GM19397 (cell line): ENCODE measurements around the gene CIROP.
A peak's percentile ranks its signal among the peaks of the same experiment; 100 is the strongest.

Experiments
- ATAC-seq: cut with Tn5 transposase; IDR thresholded peaks from one replicate; pipeline ENCODE4 v1.9.1; 2021; ENCODE audit warnings: mild to moderate bottlenecking, moderate library complexity; ENCODE audit not compliant: unreplicated experiment

Gene CIROP

DNA sequence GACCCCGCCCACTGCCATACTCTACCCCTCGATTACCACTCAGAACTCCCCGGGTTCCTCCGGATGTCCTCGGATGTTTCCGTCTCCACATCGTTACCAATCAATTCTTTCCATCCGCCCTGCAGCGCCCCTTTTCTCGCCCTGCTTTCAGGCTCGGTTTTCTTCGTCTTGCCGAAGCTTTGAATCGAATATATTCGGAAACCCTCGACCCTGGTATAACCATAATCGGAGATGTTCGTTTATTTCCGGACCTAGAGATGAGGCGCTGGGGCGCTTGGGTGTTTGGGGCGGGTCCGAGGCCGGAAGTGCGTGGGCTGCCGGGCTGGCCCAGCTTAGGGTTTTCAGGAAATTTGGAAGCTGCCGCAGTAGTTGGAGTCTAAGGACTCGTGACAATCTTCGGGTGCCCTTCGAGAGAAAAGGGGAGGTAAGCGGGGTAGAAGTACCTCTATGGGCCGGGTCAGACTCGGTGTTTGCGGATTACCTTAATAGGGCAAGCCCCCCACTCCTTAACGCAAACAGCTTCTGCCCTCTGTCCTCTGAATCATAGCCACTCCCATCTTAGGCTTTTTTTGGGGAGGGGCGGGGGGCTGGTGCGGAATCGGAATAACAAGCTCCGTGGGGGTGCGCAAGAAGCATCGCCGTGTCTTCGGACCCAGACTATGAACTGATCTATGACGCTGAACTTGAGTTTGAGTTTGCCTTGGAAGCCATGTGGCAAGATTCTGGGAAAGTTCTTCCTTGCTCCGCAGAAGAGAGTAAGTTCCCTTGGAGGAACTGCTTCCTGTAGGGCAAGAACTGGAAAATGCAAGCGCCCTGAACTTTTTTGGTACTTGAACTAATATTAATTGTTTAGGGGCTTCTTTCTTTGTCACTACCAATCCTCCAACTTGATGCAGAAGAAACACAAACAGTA is 9.3 kb downstream of the CIROP start, which contains the start of gene C14orf119:
Gene C14orf119, plus strand, starts transcription at position 310 of the 913 bp plus-strand sequence. CDS start 2,154 bp downstream, outside the sequence.
- peak; percentile 88 for ATAC-seq

GRCh38 chr14:23094666-23095195 is 10.1 kb downstream of the CIROP start, which contains the start of gene ACIN1:
Gene ACIN1, minus strand, starts transcription at chr14:23095136. Its CDS starts 24 bp downstream, at chr14:23095112.
- peak; percentile 37 for ATAC-seq

DNA sequence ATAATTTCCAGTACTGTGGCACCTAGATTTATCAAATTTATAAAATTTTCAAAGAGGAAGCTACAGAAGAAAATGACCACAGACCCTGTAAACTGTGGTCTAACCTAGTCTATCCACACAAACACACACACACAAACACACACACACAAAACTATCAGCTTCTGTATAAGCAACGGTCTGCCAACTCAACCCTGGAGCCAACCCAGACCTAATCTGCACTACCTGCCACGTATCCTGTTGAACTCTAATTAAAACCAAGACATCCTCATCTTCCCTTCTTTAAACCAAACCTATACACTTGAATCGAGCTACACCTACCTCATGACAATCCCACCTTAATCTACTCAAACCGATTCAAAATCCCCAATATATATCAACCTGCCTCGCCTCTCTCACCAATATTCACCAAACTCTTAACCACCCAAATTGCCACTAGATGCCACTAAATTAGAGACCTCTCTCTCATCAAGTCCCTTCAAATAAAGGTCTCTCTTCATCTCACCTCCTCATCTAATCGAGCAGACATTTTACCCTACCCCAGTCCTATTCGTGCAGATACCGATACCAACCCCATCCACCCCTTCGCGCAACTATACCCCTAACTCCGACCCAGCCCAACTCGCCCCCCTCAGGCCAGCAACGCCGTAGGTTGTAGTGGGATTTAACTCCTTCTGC is 10.7 kb downstream of the CIROP start:
- no peak for ATAC-seq

- no peak for ATAC-seq
Observed at GRCh38 chr14:23093526-23093925, 11.3 kb downstream of the CIROP start.

- ATAC-seq: no peak
Observed at GRCh38 chr14:23093104-23093503, 11.7 kb downstream of the CIROP start.

DNA sequence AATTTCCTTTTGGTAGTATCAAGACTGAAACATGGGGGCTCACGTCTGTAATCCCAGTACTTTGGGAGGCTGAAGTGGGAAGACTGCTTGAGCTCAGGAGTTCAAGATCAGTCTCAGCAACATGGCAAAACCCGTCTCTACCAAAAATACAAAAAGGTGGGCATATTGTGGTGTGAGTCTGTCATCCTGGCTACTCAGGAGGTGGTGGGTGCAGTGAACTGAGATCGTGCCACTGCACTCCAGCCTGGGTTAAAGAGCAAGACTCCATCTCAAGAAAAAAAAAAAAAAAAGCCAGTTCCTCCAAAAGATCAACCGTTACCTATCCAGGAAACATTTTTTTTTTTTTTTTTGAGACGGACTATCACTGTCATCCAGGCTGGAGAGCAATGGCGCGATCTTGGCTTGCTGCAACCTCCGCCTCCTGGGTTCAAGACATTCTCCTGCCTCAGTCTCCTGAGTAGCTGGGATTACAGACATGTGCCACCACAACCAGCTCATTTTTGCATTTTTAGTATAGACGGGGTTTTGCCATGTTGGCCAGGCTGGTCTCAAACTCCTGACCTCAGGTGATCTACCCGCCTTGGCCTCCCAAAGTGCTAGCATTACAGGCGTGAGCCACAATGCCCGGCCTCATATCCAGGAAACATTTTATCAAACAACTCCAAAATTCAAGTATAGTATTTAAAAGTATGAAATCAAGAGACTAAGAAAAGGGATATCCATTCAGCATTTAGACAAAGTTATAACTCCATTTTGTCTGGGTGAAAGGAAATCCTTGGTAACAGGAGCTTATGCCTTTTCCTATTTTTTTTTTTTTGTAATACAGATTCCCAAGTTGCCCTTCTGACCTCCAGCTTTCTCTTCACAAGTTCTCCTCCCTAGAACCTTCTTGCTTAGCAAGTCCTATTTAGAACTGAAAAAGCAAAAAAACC is 13.2 kb downstream of the CIROP start:
- no peak for ATAC-seq

GRCh38 chr14:23090254-23090636 is 14.5 kb downstream of the CIROP start:
- no peak for ATAC-seq

GRCh38 chr14:23089498-23090253 is 15.1 kb downstream of the CIROP start:
- no peak for ATAC-seq

DNA sequence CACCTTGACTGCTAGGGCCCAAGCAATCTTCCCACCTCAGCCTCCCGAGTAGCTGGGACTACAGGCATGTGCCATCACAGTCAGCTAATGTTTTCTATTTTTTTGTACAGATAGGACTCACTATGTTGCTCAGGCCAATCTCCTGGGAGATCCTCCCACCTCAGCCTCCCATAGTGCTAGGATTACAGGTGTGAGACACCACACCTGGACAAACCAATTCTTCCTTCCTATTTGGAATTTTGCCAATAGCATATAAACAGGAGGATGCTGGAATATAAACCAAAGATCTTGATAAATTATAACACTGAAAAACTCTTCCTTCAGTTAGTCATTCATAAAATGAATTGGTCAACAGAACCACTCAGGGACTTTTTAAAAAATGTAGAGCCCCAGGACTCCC is 18.2 kb downstream of the CIROP start:
- ATAC-seq: no peak

DNA sequence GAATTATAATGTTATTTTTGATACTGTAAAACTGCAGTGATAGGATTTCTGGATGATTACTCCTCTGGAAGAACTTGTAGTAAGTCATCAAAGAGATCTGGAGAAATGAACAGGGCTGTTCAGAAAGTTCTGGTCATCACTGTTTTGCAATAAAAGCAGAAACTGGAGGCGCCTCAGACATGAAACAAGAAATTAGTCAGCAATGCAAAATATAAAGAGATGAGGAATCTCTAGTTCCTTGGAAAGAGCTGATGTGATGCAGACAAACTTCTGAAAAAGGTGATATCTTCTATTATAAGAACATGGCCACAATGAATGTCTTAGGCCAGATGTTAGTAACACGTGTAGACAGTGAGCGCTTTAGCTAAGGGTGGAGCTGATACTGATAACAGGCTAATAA is 19.3 kb downstream of the CIROP start:
- ATAC-seq: no peak

DNA sequence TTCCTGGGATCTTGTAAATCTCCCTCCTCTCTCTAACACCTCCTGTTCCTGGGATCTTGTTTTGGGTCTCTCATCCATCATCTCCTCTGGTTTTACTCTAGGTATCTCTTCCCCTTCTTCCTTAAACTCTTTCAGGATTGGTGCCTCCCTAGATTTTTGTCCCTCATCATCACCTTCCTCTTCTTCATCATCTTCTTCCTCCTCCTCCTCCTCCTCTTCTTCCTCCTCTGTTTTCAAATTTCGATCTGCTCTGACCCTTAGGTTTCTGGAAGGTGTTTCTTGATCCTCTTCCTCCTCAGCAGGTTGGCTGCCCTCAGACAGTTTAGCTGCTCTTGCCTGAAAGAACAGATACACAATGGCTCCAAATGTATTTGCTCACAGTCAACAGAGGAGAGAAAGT is 24.3 kb downstream of the CIROP start:
- no peak for ATAC-seq

DNA sequence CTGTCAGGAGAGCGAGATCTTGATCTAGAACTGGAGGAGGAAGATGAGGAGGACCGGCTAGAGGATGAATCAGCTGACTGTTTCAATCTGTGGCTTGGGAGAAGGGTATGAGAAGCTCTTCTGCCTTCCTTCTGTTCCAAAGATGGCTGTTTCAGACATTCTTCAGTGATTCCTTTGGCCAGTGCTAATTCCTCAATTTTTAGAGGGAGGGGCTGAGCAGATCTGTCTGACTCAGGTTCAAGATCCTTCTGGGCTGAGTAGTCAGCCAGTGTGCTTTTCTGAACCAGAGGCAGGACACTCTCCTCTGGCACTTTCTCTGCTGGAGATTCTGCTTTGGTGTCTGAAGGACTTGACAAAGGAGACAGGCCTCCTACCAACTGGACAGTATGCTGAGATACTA is 25.1 kb downstream of the CIROP start:
- ATAC-seq: no peak

DNA sequence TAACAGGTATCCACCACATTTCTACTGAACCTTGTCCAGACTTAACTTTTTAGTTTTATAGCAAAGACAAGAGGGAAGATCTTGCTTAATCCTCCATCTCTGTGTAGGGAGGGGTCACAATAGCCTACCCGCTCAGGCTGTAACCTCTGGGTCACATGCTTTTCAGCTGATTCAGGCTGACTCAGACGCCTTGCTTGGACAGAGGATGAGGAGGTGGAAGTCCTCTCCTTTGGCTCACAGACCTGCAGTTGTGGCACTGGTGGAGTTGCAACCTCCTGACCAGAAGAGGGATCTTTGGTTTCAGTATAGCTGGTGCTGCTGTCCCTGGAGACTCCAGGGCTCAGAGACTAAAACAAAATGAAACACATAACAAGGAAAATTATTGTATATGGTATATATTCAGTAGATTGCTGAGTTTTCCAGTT is 26.1 kb downstream of the CIROP start:
- no peak for ATAC-seq

GRCh38 chr14:23077962-23078361 is 26.8 kb downstream of the CIROP start:
- ATAC-seq: no peak

DNA sequence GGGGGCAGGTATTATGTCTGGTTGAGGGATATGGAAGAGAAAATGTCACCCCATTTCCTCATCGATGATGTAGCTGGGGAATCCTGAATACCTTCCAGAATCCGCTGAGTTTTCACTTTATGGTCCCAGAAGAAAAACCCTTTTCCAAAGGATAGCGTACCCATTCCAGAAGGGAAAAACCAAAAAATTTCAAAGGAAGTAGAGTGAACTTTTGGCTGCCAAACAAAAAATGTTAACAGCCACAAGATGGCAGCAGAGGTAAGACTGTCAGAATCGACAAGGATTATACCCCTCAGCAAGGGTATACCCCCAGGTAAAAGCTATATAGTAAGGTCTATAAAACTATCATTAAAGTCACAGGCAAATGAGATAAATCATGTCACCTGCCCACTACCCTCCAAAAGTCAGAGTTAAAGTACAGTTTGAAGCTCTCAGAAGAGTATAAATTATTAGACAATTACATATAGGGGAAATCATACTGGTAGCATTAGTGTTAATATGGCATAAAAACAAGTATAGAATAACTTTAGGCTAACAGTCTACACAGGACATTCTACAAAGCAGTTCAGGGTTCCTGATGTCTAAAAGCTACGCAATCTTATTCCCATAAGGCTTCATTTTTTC is 27.9 kb downstream of the CIROP start:
- ATAC-seq: no peak

- ATAC-seq: no peak
Observed at GRCh38 chr14:23074906-23075305, 29.9 kb downstream of the CIROP start.

DNA sequence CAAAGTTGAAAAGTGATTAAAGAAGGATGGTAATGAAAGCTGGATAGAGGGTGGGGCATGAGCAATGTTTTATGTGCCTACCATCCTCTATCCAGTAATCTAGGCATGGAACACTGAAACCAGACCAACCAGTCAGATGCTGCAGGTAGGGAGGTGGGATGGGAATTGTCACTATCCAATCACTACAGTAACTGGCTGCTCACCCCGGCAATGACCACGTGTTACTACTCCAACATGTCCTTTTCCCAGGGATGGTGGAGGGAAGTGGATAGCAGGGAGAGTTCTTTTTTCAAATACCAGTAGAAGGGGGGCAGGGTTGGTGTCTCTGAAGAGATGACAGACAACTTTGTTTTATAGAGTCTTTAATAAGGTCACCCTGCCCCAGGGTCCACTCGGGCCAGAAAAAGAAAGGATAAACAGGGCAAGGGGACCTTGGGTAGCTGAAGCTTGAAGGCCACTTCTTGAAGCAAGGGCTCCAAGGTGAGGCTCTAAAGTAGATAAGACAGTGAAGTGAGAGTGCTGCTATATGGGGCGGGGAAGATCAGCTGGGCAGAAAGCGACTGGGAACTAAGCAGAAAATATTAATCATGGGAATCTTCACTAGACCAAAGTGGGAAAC is 32.8 kb downstream of the CIROP start:
- no peak for ATAC-seq

GRCh38 chr14:23071244-23071920 is 33.4 kb downstream of the CIROP start:
- ATAC-seq: peak; percentile 89
